ENCODE results near the gene GALE. TPM values are rescaled to one million over a fixed set of nuclear protein-coding genes. Genes with fewer than 3 reads are reported as not detected.
A peak's percentile ranks its signal among the peaks of the same experiment; 100 is the strongest.

Gene GALE
- total RNA-seq, 2 experiments from 2014 or later, result 27.4 to 35.6 TPM

DNA sequence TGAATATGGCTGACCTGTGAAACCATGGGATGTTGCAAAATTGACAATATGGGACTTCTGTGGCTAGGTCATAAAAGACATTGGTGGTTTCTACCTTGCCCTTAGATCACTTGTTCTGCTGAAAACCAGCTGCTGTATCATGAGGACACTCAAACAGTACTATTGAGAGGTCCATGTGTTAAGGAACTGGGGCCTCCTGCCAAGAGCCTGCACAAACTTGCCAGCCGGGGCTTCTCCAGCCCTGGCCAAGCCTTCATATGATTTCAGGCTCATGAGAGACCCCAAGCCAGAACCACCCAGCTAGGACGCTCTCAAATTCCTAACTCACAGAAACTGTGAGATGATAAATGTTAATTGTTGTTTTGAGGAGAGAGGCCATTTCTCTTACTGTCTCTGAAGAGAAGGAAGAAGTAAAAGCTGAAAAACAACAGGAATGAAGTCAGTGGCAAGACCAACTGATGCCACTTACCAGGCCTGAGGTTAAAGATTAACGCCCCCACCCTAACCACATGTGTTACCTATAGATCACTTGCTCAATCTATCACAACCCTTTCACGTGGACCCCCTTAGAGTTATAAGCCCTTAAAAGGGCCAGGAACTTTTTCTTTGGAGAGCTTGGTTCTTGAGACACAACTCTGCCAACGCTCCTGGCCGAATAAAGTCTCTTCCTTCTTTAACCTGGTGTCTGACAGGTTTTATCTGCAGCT lies 26.2 kb downstream of the GALE start:
- ChIA-PET POLR2A (interaction anchor here (0.6 kb wide), 1 partner anchor 37 kb away, joined by 3 read pairs; no protein-coding TSS in a partner anchor), CTCF (interaction anchor here (0.5 to 2.3 kb wide), 6 partner anchors 28 to 678 kb away, joined by 3 to 5 read pairs (median 4); no protein-coding TSS in a partner anchor)
- Mint-ChIP-seq H3K9me3 (ENCODE audit: low read depth) (no peaks in the 10 kb centered on the region), H3K4me3 (no peak overlapping the region), H3K36me3 (ENCODE audit: low read depth) (no peaks in the 10 kb centered on the region), H3K4me1 (peaks cover 26% of the 10 kb centered on the region), H3K27ac (no peak overlapping the region), H3K27me3 (no peaks in the 10 kb centered on the region)
- intact Hi-C loops (cut with DNase I, micrococcal nuclease), result loop anchor here in 1 of 2 experiments (5.0 to 10.0 kb wide), 2 partner anchors 253 to 620 kb away; no protein-coding TSS in a partner anchor
- DNase-seq, result no peak
- ATAC-seq, result no peak

DNA sequence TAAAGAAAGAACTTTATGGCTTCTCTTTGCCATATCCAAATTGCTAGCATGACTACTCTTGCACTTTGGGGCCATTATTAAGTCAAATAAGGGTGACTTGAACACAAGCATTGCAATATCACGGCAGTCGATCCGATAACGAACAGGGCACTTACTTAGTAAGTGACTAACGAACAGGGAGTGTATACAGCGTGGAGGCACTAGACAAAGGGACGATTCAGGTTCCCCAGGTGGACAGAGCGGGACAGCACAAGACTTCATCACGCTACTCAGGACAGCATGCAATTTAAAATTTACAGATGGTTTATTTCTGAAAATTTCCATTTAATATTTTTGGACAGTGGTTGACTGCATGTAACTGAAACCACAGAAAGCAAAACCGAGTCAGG lies 27.7 kb downstream of the GALE start:
- H3K9me3 Mint-ChIP-seq (ENCODE audit: low read depth), result no peaks in the 10 kb centered on the region
- H3K27ac Mint-ChIP-seq, result no peak overlapping the region
- intact Hi-C loops (cut with DNase I, micrococcal nuclease), result loop anchor here (1.0 to 10.0 kb wide), 5 partner anchors 30 to 622 kb away; partner anchors contain the start of genes FUCA1 (in 2 of the 2) and ELOA (in 1 of the 2)
- DNase-seq (no peak), ATAC-seq (no peak)
- ChIA-PET CTCF (no interaction called here), POLR2A (no interaction called here)
- H3K4me1 Mint-ChIP-seq, result peaks cover 23% of the 10 kb centered on the region
- no peak overlapping the region for H3K4me3 Mint-ChIP-seq
- peaks cover 3% of the 10 kb centered on the region for H3K36me3 Mint-ChIP-seq (ENCODE audit: low read depth)
- H3K27me3 Mint-ChIP-seq, result no peaks in the 10 kb centered on the region

DNA sequence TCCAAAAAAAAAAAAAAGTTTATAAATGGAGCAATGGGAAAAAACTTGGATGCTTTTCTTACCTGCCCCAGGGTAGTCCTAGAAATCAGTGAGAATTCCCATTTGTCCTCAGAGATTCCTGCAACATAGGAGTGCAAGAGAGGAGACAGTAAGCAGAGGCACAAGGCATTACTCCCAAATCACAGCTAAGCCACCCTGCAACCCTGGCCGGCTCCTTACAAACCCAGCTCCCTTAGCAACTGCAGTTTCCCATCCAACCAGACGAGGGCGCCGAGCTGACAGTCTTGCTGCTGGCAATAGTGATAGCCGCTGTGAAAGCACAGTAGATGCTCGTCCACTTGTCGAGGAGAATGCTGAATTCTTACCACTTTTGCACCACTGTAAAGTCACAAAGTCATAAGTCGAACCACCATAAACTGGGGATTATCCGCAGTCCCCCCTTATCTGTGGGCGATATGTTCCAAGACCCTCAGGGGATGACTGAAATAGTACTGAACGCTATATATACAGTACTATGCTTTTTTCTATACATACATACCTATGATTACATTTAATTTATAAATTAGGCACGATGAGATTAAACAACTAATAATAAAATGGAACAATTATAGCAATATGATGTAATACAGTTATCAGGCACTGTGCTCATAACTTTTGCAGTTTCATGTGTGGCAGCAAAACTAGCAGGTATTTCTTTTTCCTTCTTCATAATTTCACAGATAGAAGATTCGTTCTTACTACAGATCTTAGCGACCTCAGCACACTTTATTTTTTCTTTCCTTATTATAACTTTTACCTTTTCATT lies 28.3 kb downstream of the GALE start:
- Mint-ChIP-seq H3K9me3 (ENCODE audit: low read depth) (no peaks in the 10 kb centered on the region), H3K4me1 (peaks cover 22% of the 10 kb centered on the region), H3K36me3 (ENCODE audit: low read depth) (peaks cover 3% of the 10 kb centered on the region), H3K27me3 (no peaks in the 10 kb centered on the region), H3K4me3 (no peak overlapping the region), H3K27ac (no peak overlapping the region)
- CTCF ChIA-PET, result interaction anchor here (0.6 to 3.0 kb wide), 44 partner anchors 8 to 340 kb away, joined by 3 to 31 read pairs (median 4); partner anchors contain the start of genes CNR2, GALE, MYOM3 and PNRC2
- ATAC-seq, result peak; percentile 95
- DNase-seq, result peak; percentile 94
- intact Hi-C loops (cut with DNase I, micrococcal nuclease), result loop anchor here (1.0 to 10.0 kb wide), 5 partner anchors 29 to 623 kb away; partner anchors contain the start of genes FUCA1 (in 2 of the 2) and ELOA (in 1 of the 2)
- POLR2A ChIA-PET, result interaction anchor here (0.6 to 1.4 kb wide), 4 partner anchors 31 to 144 kb away, joined by 3 to 7 read pairs (median 4); partner anchors contain the start of gene RPL11

DNA sequence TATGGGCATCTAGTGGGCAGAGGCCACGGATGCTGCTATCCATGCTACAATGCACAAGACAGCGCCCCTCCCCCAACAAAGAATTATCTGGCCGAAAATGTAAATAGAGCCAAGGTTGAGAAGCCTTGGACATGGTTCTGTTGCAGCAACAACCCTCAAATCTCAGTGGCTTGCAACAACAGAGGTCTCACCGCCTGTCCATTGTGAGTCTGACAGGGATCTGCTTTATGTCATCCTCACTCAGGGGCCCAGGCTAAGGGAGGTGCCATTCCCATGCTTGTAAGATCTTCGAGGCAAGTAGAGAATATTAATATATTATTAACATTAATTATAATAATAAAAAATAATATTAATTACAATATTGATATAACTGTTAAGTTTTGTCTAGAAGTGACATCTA lies 31.8 kb downstream of the GALE start:
- no peak for ATAC-seq
- Mint-ChIP-seq H3K27ac (no peak overlapping the region), H3K9me3 (ENCODE audit: low read depth) (no peaks in the 10 kb centered on the region), H3K4me1 (peaks cover 2% of the 10 kb centered on the region), H3K36me3 (ENCODE audit: low read depth) (peaks cover 7% of the 10 kb centered on the region), H3K27me3 (no peaks in the 10 kb centered on the region), H3K4me3 (no peak overlapping the region)
- CTCF ChIA-PET, result interaction anchor here (0.6 to 1.6 kb wide), 4 partner anchors 30 to 148 kb away, joined by 3 to 5 read pairs (median 4); no protein-coding TSS in a partner anchor
- no peak for DNase-seq
- intact Hi-C loops (cut with DNase I, micrococcal nuclease), result no loop called here
- POLR2A ChIA-PET, result no interaction called here

DNA sequence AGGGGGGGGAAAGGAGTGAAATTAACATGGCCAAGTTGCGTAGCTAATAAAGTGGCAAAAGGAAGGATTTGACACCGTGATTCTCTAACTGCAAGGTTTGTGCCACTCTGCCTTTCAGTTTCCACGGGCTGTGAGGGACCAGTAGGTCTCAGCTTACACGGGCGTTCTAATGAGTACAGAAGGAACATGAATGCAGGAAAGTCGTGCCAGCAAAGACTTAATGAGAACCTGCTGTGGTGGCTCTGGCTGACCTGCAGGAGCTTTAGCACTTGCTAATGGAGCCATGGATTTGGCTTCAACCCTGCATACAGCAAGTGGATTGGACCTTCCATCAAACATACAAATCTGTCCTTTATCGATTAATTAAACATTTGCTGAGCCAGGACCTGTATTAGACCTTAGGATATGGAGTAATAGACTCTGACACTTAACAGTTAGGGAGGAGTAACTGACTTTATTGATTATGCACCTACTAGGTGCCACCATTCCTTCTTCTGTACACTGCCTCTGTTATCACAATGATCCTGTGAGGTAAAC lies 37.4 kb downstream of the GALE start:
- Mint-ChIP-seq H3K36me3 (ENCODE audit: low read depth) (peaks cover 39% of the 10 kb centered on the region), H3K27ac (no peak overlapping the region), H3K4me3 (no peak overlapping the region), H3K9me3 (ENCODE audit: low read depth) (no peaks in the 10 kb centered on the region), H3K27me3 (no peaks in the 10 kb centered on the region), H3K4me1 (peaks cover 5% of the 10 kb centered on the region)
- intact Hi-C loops (cut with DNase I, micrococcal nuclease), result no loop called here
- ChIA-PET POLR2A (no interaction called here), CTCF (interaction anchor here (0.7 to 1.6 kb wide), 3 partner anchors 9 to 166 kb away, joined by 3 read pairs; no protein-coding TSS in a partner anchor)
- ATAC-seq (no peak), DNase-seq (no peak)

DNA sequence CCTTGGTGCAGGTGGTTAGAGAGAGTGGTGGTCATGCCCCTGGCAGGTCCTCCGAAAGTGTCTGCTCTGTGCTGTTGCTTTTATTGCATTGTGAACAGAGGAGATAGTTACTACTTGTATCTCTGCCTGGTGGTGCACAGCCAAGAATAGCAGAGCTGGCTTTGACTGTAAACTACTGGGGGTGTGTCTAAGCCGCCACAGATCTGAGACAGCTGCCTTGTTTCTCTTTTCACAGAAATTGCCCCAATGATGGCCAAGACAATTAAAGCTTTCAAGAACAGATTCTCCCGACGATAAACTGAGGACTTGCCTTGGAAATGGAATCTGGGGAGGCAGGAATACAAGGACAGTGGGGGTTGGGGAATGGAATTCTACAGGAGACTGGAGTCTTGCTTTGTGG lies 41.3 kb downstream of the GALE start:
- peaks cover 65% of the 10 kb centered on the region for H3K36me3 Mint-ChIP-seq (ENCODE audit: low read depth)
- H3K27ac Mint-ChIP-seq, result no peak overlapping the region
- DNase-seq (no peak), ATAC-seq (no peak)
- peaks cover 5% of the 10 kb centered on the region for H3K4me1 Mint-ChIP-seq
- H3K4me3 Mint-ChIP-seq, result no peak overlapping the region
- intact Hi-C loops (cut with DNase I, micrococcal nuclease), result no loop called here
- ChIA-PET POLR2A (interaction anchor here (0.5 kb wide), 1 partner anchor 217 kb away, joined by 3 read pairs; no protein-coding TSS in a partner anchor), CTCF (no interaction called here)
- no peaks in the 10 kb centered on the region for H3K9me3 Mint-ChIP-seq (ENCODE audit: low read depth)
- no peaks in the 10 kb centered on the region for H3K27me3 Mint-ChIP-seq

DNA sequence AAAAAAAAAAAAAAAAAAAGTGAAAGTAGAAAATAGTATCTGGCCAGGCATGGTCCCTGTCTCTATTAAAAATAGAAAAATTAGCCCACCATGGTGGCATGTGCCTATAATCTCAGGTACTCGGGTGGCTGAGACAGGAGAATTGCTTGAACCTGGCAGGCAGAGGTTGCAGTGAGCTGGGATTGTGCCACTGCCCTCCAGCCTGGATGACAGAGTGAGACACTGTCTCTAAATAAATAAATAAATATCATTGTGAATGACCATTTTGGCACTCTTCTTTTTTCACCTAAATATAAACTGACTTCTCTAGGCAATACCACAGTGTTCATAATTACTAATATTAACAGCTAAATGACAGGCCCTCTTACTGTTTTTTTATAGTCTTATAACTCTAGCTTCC lies 42.7 kb downstream of the GALE start:
- Mint-ChIP-seq H3K36me3 (ENCODE audit: low read depth) (peaks cover 73% of the 10 kb centered on the region), H3K9me3 (ENCODE audit: low read depth) (no peaks in the 10 kb centered on the region), H3K27ac (no peak overlapping the region), H3K4me3 (no peak overlapping the region), H3K4me1 (peaks cover 5% of the 10 kb centered on the region), H3K27me3 (no peaks in the 10 kb centered on the region)
- POLR2A ChIA-PET, result interaction anchor here (0.7 kb wide), 1 partner anchor 29 kb away, joined by 5 read pairs; no protein-coding TSS in a partner anchor
- ATAC-seq (no peak), DNase-seq (no peak)
- CTCF ChIA-PET, result interaction anchor here (0.6 to 0.7 kb wide), 3 partner anchors 50 to 458 kb away, joined by 3 to 4 read pairs (median 3); no protein-coding TSS in a partner anchor
- intact Hi-C loops (cut with DNase I, micrococcal nuclease), result no loop called here

DNA sequence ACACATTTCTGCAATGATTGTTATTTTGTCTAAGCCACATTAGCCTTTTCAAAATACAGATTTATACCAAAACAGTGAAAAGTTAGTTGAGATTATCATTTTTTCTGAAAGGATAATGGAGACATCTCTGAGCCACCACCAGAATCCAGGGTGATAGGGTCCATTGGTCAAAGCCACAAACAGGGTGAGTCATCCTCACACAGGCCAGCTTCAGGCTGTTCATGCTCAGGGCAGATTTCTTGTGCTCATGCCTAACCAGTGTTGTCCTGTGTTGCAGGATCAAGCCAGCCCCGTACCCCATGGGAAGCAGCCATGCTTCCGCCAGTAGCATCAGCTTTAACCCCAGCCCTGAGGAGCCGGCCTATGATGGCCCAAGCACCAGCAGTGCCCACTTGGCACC lies 43.9 kb downstream of the GALE start:
- CTCF ChIA-PET, result interaction anchor here (0.6 kb wide), 1 partner anchor 12 kb away, joined by 3 read pairs; no protein-coding TSS in a partner anchor
- H3K4me3 Mint-ChIP-seq, result no peak overlapping the region
- DNase-seq, result no peak
- ATAC-seq, result no peak
- H3K36me3 Mint-ChIP-seq (ENCODE audit: low read depth), result peaks cover 78% of the 10 kb centered on the region
- no peaks in the 10 kb centered on the region for H3K27me3 Mint-ChIP-seq
- H3K4me1 Mint-ChIP-seq, result peaks cover 5% of the 10 kb centered on the region
- no peak overlapping the region for H3K27ac Mint-ChIP-seq
- POLR2A ChIA-PET, result no interaction called here
- intact Hi-C loops (cut with DNase I, micrococcal nuclease), result no loop called here
- no peaks in the 10 kb centered on the region for H3K9me3 Mint-ChIP-seq (ENCODE audit: low read depth)

DNA sequence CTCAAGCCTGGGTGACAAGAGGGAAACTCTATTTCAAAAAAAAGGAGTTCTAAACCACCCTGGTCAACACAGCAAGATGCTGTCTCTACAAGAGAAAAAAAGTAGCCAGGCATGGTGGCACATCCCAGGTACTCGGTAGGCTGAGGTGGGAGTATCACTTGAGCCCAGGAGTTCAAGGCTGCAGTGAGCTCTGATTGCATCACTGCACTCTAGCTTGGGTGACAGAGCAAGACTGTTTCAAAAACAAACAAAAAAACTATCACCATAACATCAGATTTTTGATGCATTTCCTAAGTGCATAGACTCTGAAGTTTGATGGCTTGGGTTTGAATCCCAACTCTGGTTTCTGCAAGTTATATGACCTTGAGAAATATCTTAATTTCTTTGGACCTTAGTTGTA lies 47.6 kb downstream of the GALE start:
- CTCF ChIA-PET, result interaction anchor here (0.6 to 1.2 kb wide), 5 partner anchors 9 to 61 kb away, joined by 3 to 4 read pairs (median 3); partner anchors contain the start of genes ELOA, PITHD1 and RPL11
- Mint-ChIP-seq H3K27me3 (no peaks in the 10 kb centered on the region), H3K4me3 (no peak overlapping the region), H3K27ac (no peak overlapping the region), H3K4me1 (peaks cover 12% of the 10 kb centered on the region), H3K36me3 (ENCODE audit: low read depth) (peaks cover 70% of the 10 kb centered on the region), H3K9me3 (ENCODE audit: low read depth) (no peaks in the 10 kb centered on the region)
- POLR2A ChIA-PET, result no interaction called here
- DNase-seq (no peak), ATAC-seq (no peak)
- intact Hi-C loops (cut with DNase I, micrococcal nuclease), result no loop called here

DNA sequence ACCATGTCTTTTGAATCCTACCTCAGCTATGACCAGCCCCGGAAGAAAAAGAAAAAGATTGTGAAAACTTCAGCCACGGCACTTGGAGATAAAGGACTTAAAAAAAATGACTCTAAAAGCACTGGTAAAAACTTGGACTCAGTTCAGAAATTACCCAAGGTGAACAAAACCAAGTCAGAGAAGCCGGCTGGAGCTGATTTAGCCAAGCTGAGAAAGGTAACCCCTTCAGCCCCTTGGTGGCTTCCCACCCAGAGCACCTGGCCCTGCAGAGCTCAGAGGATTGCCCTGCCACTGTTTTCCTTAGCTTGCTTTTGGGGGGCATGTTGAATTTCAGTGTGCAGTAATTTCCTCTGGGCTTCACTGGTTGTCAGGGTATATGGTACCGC lies 48.7 kb downstream of the GALE start:
- ATAC-seq, result no peak
- intact Hi-C loops (cut with DNase I, micrococcal nuclease), result loop anchor here in 1 of 2 experiments (1.0 kb wide), 1 partner anchor 61 kb away; the partner anchor contains the start of gene RPL11
- Mint-ChIP-seq H3K27me3 (no peaks in the 10 kb centered on the region), H3K27ac (peak overlapping the region; percentile 43), H3K36me3 (ENCODE audit: low read depth) (peaks cover 66% of the 10 kb centered on the region), H3K4me3 (no peak overlapping the region), H3K9me3 (ENCODE audit: low read depth) (no peaks in the 10 kb centered on the region), H3K4me1 (peaks cover 23% of the 10 kb centered on the region)
- no peak for DNase-seq
- ChIA-PET CTCF (interaction anchor here (0.6 to 1.2 kb wide), 8 partner anchors 15 to 1405 kb away, joined by 3 to 4 read pairs (median 3); partner anchors contain the start of gene PITHD1), POLR2A (no interaction called here)

All from activated CD4-positive, alpha-beta T cell treated with anti-CD3 and anti-CD28 coated beads for 36 hours (primary cell).